AG04450 (cell line): ENCODE measurements around the gene CDCA7L. TPM values are rescaled to one million over a fixed set of nuclear protein-coding genes. Genes with fewer than 3 reads are reported as not detected.

ENCODE experiments used
- CTCF ChIA-PET: fragments of 300-600, 350-600 bp; formaldehyde crosslinking; extraction: SDS; loops from one replicate; lab custom pipeline; 2022; ENCODE audit warnings: antibody characterized with exemption, inconsistent platforms; lab: Charles Lee
- POLR2A ChIA-PET: fragments of 350-600 bp; formaldehyde crosslinking; extraction: SDS; loops from one replicate; lab custom pipeline; 2021; ENCODE audit warnings: antibody characterized with exemption, inconsistent platforms; lab: Yijun Ruan, JAX
- DNase-seq: peaks from one replicate; pipeline ENCODE4 v3.0.0-alpha.2; 2011; ENCODE audit warnings: low read depth, low spot score
- H3K27ac ChIP-seq: one replicate; pipeline ENCODE4 v1.5.1; 2012; ENCODE audit warnings: low read depth, low read length, control low read depth
- H3K27me3 ChIP-seq: one replicate; pipeline ENCODE4 v1.6.0; 2012; ENCODE audit warnings: low read length; ENCODE audit not compliant: control insufficient read depth, insufficient read depth
- H3K4me3 ChIP-seq: 2 replicates; pipeline ENCODE4 v1.5.1; 2011; ENCODE audit warnings: mild to moderate bottlenecking, low read depth, low read length, control low read depth
- H3K9me3 ChIP-seq: 2 replicates; pipeline ENCODE4 v1.5.1; 2012; ENCODE audit warnings: low read length; ENCODE audit not compliant: control insufficient read depth, insufficient read depth
- CTCF ChIP-seq: IDR thresholded peaks from 2 replicates; pipeline ENCODE4 v1.5.1; 2011; ENCODE audit warnings: low read depth, low read length, control low read depth, inconsistent platforms
- polyA plus RNA-seq: library from polyadenylated mRNA; depleted of rRNA; stranded (reverse); fragments of >200 nt; gene quantifications from 2 replicates; pipeline ENCODE4 v1.2.3, GENCODE V29; 2011

Gene CDCA7L
- polyA plus RNA-seq, 1 experiment, result 28.1 TPM

- ChIA-PET CTCF (no interaction called here), POLR2A (no interaction called here)
- no peak for DNase-seq
- no peaks in the 10 kb centered on the region for H3K9me3 ChIP-seq
- H3K27me3 ChIP-seq, result no peaks in the 10 kb centered on the region
- H3K27ac ChIP-seq, result no peak overlapping the region
- TF ChIP-seq CTCF, result no peak
- H3K4me3 ChIP-seq, result no peak overlapping the region
These were observed 37.0 kb downstream of the CDCA7L start for GRCh38 chr7:21908746-21909145.

- H3K4me3 ChIP-seq, result no peak overlapping the region
- H3K9me3 ChIP-seq, result no peaks in the 10 kb centered on the region
- no peaks in the 10 kb centered on the region for H3K27me3 ChIP-seq
- no peak overlapping the region for H3K27ac ChIP-seq
- TF ChIP-seq CTCF, result no peak
- POLR2A ChIA-PET, result no interaction called here
- CTCF ChIA-PET, result no interaction called here
- DNase-seq, result no peak
These were observed 42.5 kb downstream of the CDCA7L start for GRCh38 chr7:21903020-21903786.

- POLR2A ChIA-PET, result no interaction called here
These were observed 43.5 kb downstream of the CDCA7L start for GRCh38 chr7:21902240-21902639.

GRCh38 chr7:21898265-21898930 lies 47.3 kb downstream of the CDCA7L start:
- TF ChIP-seq CTCF, result no peak
- no peak for DNase-seq
- H3K27ac ChIP-seq, result no peak overlapping the region
- no peak overlapping the region for H3K4me3 ChIP-seq
- ChIA-PET CTCF (interaction anchor here (0.6 kb wide), 1 partner anchor 451 kb away, joined by 4 read pairs; no protein-coding TSS in a partner anchor), POLR2A (interaction anchor here (1.2 kb wide), 1 partner anchor 47 kb away, joined by 3 read pairs; the partner anchor contains the start of gene CDCA7L)
- no peaks in the 10 kb centered on the region for H3K27me3 ChIP-seq
- no peaks in the 10 kb centered on the region for H3K9me3 ChIP-seq

More at GRCh38 chr7:21902240-21902639, 43.5 kb downstream of the CDCA7L start:
- CTCF ChIA-PET, result no interaction called here
- Histone ChIP-seq H3K27me3 (no peaks in the 10 kb centered on the region), H3K4me3 (no peak overlapping the region), H3K27ac (no peak overlapping the region), H3K9me3 (no peaks in the 10 kb centered on the region)
- TF ChIP-seq CTCF, result no peak
- no peak for DNase-seq

- Histone ChIP-seq H3K9me3 (no peaks in the 10 kb centered on the region), H3K27me3 (no peaks in the 10 kb centered on the region), H3K27ac (no peak overlapping the region), H3K4me3 (no peak overlapping the region)
- no peak for DNase-seq
- POLR2A ChIA-PET, result no interaction called here
- CTCF ChIA-PET, result no interaction called here
- no peak for TF ChIP-seq CTCF
These were observed 52.3 kb downstream of the CDCA7L start for GRCh38 chr7:21893401-21893800.
